ENCODE measurements around the gene KCNG1.
"Not testable (repeated sequence)": the region's sequence is repeated elsewhere in the genome, so short reads cannot be mapped to it uniquely, and the experiment has no call there.

Gene KCNG1

DNA sequence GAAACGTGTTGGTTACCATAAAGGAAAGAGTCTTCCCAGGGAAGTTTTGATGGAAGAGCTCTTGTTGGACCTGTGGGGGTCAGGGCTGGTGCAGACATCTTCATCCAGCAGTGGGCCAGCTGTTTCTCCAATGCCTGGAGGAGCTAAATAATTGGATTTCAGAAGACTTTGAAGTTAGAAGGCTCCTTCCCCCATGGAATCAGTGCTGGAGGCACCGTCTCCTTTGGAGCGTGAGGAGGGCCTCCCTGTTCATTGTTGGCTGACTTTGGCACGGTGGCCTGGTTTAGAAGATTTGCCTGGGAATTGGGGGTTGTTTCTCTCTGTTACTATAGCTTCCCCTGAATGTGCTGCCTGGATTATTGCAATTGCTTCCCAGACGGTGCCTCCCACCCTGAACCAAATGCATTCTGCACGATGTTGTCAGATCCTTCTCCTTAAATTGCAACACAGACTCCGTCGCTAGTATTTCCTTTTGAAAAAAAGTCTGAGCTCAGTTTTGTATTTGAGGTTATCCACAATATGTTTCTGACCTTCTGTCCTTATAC lies 27.7 kb upstream of the KCNG1 start:
- Histone ChIP-seq H3K36me3 (ENCODE audit: insufficient read depth, low read length) (no peaks in the 10 kb centered on the region), H3K9me3 (ENCODE audit: low read length) (peaks cover 4% of the 10 kb centered on the region), H3K27me3 (ENCODE audit: control insufficient read depth in 1 of 2, insufficient read depth in 2 of 2, low read length in 2 of 2) (peaks cover 0 to 6% of the 10 kb centered on the region in 2 donors), H3K9ac (ENCODE audit: low read length) (no peak overlapping the region), H3K4me3 (ENCODE audit: low read depth in 1 of 2, low read length in 2 of 2) (no peak overlapping the region), H3K27ac (ENCODE audit: low read depth, low read length) (no peak overlapping the region), H3K4me1 (ENCODE audit: insufficient read depth, low read length) (no peaks in the 10 kb centered on the region)

DNA sequence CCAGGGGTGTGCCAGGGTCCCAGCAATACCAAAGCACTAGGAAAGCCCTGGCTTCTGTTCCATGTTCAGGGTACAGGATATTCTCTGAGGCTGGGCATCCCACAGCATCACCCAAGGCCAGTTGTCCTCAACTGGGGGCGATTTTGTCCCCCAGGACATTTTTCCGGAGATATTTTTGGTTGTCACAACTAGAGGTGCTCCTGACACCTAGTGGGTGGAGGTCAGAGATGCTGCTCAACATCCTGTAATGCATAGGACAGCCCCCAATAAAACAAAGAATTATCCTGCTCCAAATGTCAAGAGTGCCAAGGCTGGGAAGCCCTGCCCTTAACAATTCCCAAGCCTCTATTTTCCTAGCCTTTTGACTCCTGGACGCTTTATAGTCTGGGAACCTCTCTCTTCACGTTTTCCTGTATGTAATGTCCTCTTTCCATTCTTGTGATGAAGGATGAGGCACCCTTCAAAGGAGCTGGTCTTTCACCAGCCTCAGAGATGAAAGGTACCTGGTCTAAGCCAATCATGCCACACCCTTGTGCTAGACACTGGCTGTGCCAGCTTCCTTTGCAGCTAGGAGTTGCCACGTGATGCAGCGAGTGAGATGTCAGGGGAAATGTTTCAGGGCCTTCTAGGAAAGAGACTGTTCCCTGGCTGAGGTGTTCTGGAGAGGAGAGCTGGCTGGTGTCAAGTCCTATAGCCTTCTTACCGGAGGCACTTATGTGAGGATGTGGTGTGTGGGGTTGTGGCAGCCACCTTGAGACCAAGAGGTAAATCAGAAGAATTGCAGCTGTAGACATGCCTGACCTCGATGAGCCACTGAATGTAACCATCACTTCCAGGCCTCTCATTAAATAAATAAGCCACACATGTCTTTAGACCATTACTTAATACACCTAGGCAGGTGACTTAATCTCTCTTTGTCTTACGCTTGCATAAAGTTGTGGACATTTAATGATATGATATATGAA lies 23.4 kb upstream of the KCNG1 start:
- Histone ChIP-seq H3K4me1 (ENCODE audit: insufficient read depth, low read length) (no peaks in the 10 kb centered on the region), H3K36me3 (ENCODE audit: insufficient read depth, low read length) (no peaks in the 10 kb centered on the region), H3K27ac (ENCODE audit: low read depth, low read length) (no peak overlapping the region), H3K9me3 (ENCODE audit: low read length) (peaks cover 4% of the 10 kb centered on the region), H3K4me3 (ENCODE audit: low read depth in 1 of 2, low read length in 2 of 2) (no peak overlapping the region), H3K27me3 (ENCODE audit: control insufficient read depth in 1 of 2, insufficient read depth in 2 of 2, low read length in 2 of 2) (peaks cover 4 to 6% of the 10 kb centered on the region in 2 donors), H3K9ac (ENCODE audit: low read length) (no peak overlapping the region)

- not testable (repeated sequence) for H3K9me3 ChIP-seq (ENCODE audit: low read length); H3K9ac ChIP-seq (ENCODE audit: low read length); H3K27me3 ChIP-seq (ENCODE audit: control insufficient read depth in 1 of 2, insufficient read depth in 2 of 2, low read length in 2 of 2); H3K27ac ChIP-seq (ENCODE audit: low read depth, low read length); H3K4me1 ChIP-seq (ENCODE audit: insufficient read depth, low read length); H3K36me3 ChIP-seq (ENCODE audit: insufficient read depth, low read length); H3K4me3 ChIP-seq (ENCODE audit: low read depth in 1 of 2, low read length in 2 of 2)
Observed at GRCh38 chr20:51045492-51045891, 22.6 kb upstream of the KCNG1 start.

GRCh38 chr20:51044796-51045195 lies 21.9 kb upstream of the KCNG1 start:
- H3K9ac ChIP-seq (ENCODE audit: low read length), result no peak overlapping the region
- H3K9me3 ChIP-seq (ENCODE audit: low read length), result peaks cover 4% of the 10 kb centered on the region

DNA sequence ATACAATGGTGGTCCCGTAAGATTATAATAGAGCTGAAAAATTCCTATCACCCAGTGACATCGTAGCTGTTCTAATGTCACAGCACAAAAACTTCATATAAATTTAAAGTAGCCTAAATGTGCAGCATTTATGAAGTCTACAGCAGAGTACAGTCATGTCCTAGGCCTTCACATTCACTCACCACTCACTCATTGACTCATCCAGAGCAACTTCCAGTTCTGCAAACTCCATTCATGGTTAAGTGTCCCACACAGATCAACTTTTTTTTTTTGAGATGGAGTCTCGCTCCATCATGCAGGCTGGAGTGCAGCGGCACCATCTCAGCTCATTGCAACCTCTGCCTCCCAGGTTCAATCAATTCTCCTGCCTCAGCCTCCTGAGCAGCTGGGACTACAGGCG lies 20.9 kb upstream of the KCNG1 start:
- Histone ChIP-seq H3K9me3 (ENCODE audit: low read length) (peaks cover 4% of the 10 kb centered on the region), H3K9ac (ENCODE audit: low read length) (no peak overlapping the region), H3K36me3 (ENCODE audit: insufficient read depth, low read length) (no peaks in the 10 kb centered on the region), H3K27ac (ENCODE audit: low read depth, low read length) (no peak overlapping the region), H3K27me3 (ENCODE audit: control insufficient read depth in 1 of 2, insufficient read depth in 2 of 2, low read length in 2 of 2) (peaks cover 0 to 4% of the 10 kb centered on the region in 2 donors), H3K4me3 (ENCODE audit: low read depth in 1 of 2, low read length in 2 of 2) (no peak overlapping the region), H3K4me1 (ENCODE audit: insufficient read depth, low read length) (no peaks in the 10 kb centered on the region)

More at GRCh38 chr20:51044796-51045195, 21.9 kb upstream of the KCNG1 start:
- no peaks in the 10 kb centered on the region for H3K4me1 ChIP-seq (ENCODE audit: insufficient read depth, low read length)
- H3K27me3 ChIP-seq (ENCODE audit: control insufficient read depth in 1 of 2, insufficient read depth in 2 of 2, low read length in 2 of 2), result peaks cover 4 to 6% of the 10 kb centered on the region in 2 donors
- no peaks in the 10 kb centered on the region for H3K36me3 ChIP-seq (ENCODE audit: insufficient read depth, low read length)
- H3K27ac ChIP-seq (ENCODE audit: low read depth, low read length), result no peak overlapping the region
- H3K4me3 ChIP-seq (ENCODE audit: low read depth in 1 of 2, low read length in 2 of 2), result no peak overlapping the region

DNA sequence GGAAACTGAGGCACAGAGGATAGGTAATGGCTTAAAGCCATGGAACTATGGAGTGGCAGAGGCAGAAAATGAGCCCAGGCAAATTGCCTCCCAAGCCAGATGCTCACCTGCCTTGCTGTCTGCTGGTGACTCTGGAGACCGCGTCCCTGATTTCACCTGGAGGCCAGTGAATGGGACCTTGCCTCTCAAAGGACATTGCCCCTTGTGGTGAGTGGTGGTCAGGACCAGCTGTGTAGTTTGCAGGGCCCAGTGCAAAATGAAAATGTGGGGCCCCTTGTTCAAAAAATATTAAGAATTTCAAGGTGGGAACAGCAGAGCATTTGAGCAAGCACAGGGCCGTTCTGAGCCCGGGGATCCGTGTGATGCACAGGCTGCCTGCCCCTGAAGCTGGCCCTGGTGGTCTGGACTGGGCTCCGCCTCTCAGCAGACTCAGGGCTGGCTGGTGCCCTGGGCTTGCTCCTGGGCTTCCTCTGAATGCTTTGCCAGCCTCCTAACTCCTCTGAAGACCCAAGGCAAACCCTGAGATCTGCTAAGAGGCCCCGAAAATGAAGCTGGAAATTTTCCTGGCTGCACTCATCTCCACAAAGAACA lies 19.8 kb upstream of the KCNG1 start:
- no peak overlapping the region for H3K9ac ChIP-seq (ENCODE audit: low read length)
- no peak overlapping the region for H3K27ac ChIP-seq (ENCODE audit: low read depth, low read length)
- peaks cover 0 to 4% of the 10 kb centered on the region in 2 donors for H3K27me3 ChIP-seq (ENCODE audit: control insufficient read depth in 1 of 2, insufficient read depth in 2 of 2, low read length in 2 of 2)
- peaks cover 4% of the 10 kb centered on the region for H3K9me3 ChIP-seq (ENCODE audit: low read length)
- no peaks in the 10 kb centered on the region for H3K4me1 ChIP-seq (ENCODE audit: insufficient read depth, low read length)
- H3K4me3 ChIP-seq (ENCODE audit: low read depth in 1 of 2, low read length in 2 of 2), result no peak overlapping the region
- no peaks in the 10 kb centered on the region for H3K36me3 ChIP-seq (ENCODE audit: insufficient read depth, low read length)

DNA sequence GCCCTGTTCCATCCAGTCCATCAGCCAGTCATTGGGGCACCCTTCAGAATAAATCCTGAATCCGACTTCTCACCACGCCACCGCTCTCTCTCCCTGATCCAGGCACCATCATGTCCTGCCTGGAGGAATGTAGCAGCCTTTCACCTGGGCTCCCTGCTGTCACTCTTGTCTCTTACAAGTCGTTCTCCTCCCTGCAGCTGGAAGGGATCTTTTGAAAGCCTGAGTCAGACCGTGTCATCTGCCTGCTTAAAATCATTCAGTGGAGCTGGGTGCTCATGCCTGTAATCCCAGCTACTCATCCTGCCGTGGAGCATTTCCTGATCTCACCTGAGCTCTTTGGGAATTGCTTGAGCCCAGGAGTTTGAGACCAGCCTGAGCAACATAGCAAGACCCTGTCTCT lies 19.2 kb upstream of the KCNG1 start:
- no peaks in the 10 kb centered on the region for H3K36me3 ChIP-seq (ENCODE audit: insufficient read depth, low read length)
- H3K27ac ChIP-seq (ENCODE audit: low read depth, low read length), result no peak overlapping the region

GRCh38 chr20:51037532-51038115 lies 14.7 kb upstream of the KCNG1 start:
- no peak overlapping the region for H3K27ac ChIP-seq (ENCODE audit: low read depth, low read length)
- H3K9ac ChIP-seq (ENCODE audit: low read length), result no peak overlapping the region
- H3K4me3 ChIP-seq (ENCODE audit: low read depth in 1 of 2, low read length in 2 of 2), result no peak overlapping the region
- H3K9me3 ChIP-seq (ENCODE audit: low read length), result no peaks in the 10 kb centered on the region
- H3K4me1 ChIP-seq (ENCODE audit: insufficient read depth, low read length), result no peaks in the 10 kb centered on the region
- peaks cover 0 to 5% of the 10 kb centered on the region in 2 donors for H3K27me3 ChIP-seq (ENCODE audit: control insufficient read depth in 1 of 2, insufficient read depth in 2 of 2, low read length in 2 of 2)
- no peaks in the 10 kb centered on the region for H3K36me3 ChIP-seq (ENCODE audit: insufficient read depth, low read length)

More for the DNA sequence above, 19.2 kb upstream of the KCNG1 start:
- H3K4me1 ChIP-seq (ENCODE audit: insufficient read depth, low read length), result no peaks in the 10 kb centered on the region
- H3K9ac ChIP-seq (ENCODE audit: low read length), result no peak overlapping the region
- H3K27me3 ChIP-seq (ENCODE audit: control insufficient read depth in 1 of 2, insufficient read depth in 2 of 2, low read length in 2 of 2), result peaks cover 0 to 4% of the 10 kb centered on the region in 2 donors
- H3K4me3 ChIP-seq (ENCODE audit: low read depth in 1 of 2, low read length in 2 of 2), result no peak overlapping the region
- peaks cover 4% of the 10 kb centered on the region for H3K9me3 ChIP-seq (ENCODE audit: low read length)

DNA sequence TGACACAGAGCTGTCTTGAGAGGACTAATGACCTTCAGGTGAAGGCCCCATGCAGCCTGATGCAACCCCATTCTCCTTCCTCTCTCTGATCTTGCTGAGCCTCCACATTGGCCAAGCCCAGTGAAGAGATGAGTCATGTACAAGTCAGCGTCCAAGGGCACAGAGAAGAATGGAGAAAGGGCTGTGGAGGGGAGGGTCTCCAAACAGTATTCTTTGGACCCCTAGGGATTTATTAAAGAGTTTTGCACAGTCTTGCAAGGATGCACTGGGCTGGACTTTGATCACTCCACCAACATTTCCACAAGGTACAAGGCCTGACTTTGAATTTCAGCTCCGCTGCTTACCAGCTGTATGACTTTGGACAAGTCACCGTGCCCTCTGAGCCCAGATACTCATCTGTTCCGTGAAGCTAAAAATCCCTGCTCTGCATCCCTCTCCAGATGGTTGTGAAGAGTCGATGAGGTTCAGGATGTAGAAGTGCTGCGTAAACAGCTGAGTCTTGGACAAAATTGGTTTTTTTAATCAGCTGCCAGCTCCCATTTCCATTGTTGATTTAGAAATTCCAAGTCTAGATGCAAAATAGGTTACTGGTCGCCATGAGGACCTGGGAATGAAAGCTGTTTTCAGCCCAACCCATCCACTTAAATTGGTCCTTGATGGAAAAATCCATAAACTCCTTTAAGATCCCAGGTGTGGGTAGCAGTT lies 14.1 kb upstream of the KCNG1 start:
- Histone ChIP-seq H3K4me1 (ENCODE audit: insufficient read depth, low read length) (no peaks in the 10 kb centered on the region), H3K27me3 (ENCODE audit: control insufficient read depth in 1 of 2, insufficient read depth in 2 of 2, low read length in 2 of 2) (peaks cover 0 to 10% of the 10 kb centered on the region in 2 donors), H3K27ac (ENCODE audit: low read depth, low read length) (no peak overlapping the region), H3K36me3 (ENCODE audit: insufficient read depth, low read length) (no peaks in the 10 kb centered on the region), H3K4me3 (ENCODE audit: low read depth in 1 of 2, low read length in 2 of 2) (no peak overlapping the region), H3K9me3 (ENCODE audit: low read length) (no peaks in the 10 kb centered on the region), H3K9ac (ENCODE audit: low read length) (no peak overlapping the region)

- Histone ChIP-seq H3K4me3 (ENCODE audit: low read depth in 1 of 2, low read length in 2 of 2) (no peak overlapping the region), H3K36me3 (ENCODE audit: insufficient read depth, low read length) (no peaks in the 10 kb centered on the region), H3K27me3 (ENCODE audit: control insufficient read depth in 1 of 2, insufficient read depth in 2 of 2, low read length in 2 of 2) (peaks cover 0 to 14% of the 10 kb centered on the region in 2 donors), H3K9me3 (ENCODE audit: low read length) (no peaks in the 10 kb centered on the region), H3K9ac (ENCODE audit: low read length) (no peak overlapping the region), H3K27ac (ENCODE audit: low read depth, low read length) (no peak overlapping the region), H3K4me1 (ENCODE audit: insufficient read depth, low read length) (no peaks in the 10 kb centered on the region)
Observed at GRCh38 chr20:51036226-51036625, 13.3 kb upstream of the KCNG1 start.
